DOHH2 (cell line): ENCODE results near the gene SUCLA2.

Source experiments
- EZH2phosphoT487 ChIP-seq: fragments of 200-600 bp; sonication (generic); IDR thresholded peaks from 2 replicates; pipeline ENCODE4 v1.6.1; 2017; ENCODE audit warnings: borderline replicate concordance, mild to moderate bottlenecking, antibody characterized with exemption, low read length, moderate library complexity, mixed read lengths
- TF ChIP-seq, protein P1 (sequence below): fragments of 200-600 bp; sonication (generic); IDR thresholded peaks from one replicate; pipeline ENCODE4 v1.5.1; 2014; ENCODE audit warnings: antibody characterized with exemption, mild to moderate bottlenecking, low read depth, low read length; ENCODE audit not compliant: poor library complexity, severe bottlenecking

DNA sequence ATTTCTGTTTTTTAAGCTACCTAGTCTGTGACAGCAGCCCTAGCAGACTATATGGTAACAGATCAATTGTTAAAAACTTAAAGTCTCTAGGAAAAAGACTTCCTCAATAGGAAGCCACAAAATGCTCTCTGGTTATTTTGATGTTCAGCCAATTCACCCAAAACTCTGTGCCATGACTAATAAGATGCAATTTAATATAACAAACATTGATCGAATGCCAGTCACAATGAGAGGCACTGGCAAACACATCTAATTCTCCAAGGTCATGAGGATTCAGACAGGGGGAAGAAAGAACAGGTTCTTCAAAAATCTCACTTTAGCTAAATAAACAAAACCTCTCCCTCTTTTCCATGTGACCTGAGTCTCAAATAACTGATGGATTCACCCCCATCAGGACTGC is 107.5 kb downstream of the SUCLA2 start:
- TF ChIP-seq EZH2phosphoT487 = no peak
- TF ChIP-seq, protein P1, sequence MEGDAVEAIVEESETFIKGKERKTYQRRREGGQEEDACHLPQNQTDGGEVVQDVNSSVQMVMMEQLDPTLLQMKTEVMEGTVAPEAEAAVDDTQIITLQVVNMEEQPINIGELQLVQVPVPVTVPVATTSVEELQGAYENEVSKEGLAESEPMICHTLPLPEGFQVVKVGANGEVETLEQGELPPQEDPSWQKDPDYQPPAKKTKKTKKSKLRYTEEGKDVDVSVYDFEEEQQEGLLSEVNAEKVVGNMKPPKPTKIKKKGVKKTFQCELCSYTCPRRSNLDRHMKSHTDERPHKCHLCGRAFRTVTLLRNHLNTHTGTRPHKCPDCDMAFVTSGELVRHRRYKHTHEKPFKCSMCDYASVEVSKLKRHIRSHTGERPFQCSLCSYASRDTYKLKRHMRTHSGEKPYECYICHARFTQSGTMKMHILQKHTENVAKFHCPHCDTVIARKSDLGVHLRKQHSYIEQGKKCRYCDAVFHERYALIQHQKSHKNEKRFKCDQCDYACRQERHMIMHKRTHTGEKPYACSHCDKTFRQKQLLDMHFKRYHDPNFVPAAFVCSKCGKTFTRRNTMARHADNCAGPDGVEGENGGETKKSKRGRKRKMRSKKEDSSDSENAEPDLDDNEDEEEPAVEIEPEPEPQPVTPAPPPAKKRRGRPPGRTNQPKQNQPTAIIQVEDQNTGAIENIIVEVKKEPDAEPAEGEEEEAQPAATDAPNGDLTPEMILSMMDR = no peak
